ENCODE results near the gene DIO3. TPM values are rescaled to one million over a fixed set of nuclear protein-coding genes. Genes with fewer than 3 reads are reported as not detected.
A peak's percentile ranks its signal among the peaks of the same experiment; 100 is the strongest.

The DIO3 gene
- total and polyA plus RNA-seq, 2 of the 13 experiments (the other 11 are each of a cell fraction or from before 2014, with no cell fraction given), result not detected

DNA sequence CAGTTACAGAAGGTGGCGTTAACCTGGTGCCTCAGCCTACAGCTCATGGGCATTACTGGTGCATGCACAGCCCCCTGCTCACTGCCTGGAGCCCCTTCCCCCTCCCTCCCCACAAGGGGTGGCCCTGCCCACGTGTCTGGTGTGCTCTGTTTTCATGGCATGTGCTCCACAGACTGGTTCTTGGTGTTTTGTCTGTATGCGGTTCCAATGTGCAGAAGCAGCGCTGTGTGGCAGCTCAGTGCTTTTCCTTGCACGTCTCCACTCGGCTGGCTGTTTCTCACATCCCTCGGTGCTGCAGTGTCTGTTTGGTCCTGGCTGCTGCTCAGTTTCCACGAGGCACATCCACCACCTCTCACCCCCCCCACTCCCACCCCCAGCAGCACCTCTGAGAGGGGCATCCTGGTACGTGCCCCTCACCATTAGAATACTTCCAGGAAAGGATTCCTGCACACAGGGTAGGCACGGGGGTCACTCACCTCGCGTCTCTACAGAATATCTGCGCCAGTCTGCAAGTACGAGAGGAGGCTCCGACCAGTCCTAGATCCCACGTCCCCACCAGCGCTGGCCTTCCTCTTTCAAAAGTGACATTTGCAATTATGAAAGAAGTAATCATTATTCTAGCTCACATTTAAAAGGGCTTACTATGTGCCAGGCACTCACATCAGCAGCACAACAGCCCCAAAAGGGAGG lies 27.1 kb downstream of the DIO3 start:
- H3K27ac ChIP-seq (ENCODE audit: extremely low read length, insufficient read depth, low read length), result no peak overlapping the region
- H3K4me1 ChIP-seq (ENCODE audit: insufficient read depth, low read length), result peaks cover 31% of the 10 kb centered on the region
- CTCF ChIA-PET (ENCODE audit: low intra/inter-chr PET ratio, low total read pairs), result no interaction called here
- FAIRE-seq (no peak), DNase-seq (ENCODE audit: low spot score) (no peak), ATAC-seq (peak; percentile 16; the same call in 2 of the 3 replicates)
- peak overlapping the region; percentile 52 for H3K4me2 ChIP-seq (ENCODE audit: low read depth, low read length)
- intact Hi-C loops (cut with micrococcal nuclease; ENCODE audit: unreplicated experiment) (no loop called here), in situ Hi-C loops (cut with HindIII; ENCODE audit: extremely low pct_ligation_motif_present, low pct_unique_long_range_greater_than_20kb) (no loop called here)
- H3K27me3 ChIP-seq (ENCODE audit: control insufficient read depth in 1 of 2, insufficient read depth in 2 of 2, low read length in 2 of 2), result peaks cover 5 to 17% of the 10 kb centered on the region in 2 experiments; a peak in 4 of 5 replicates
- TF ChIP-seq MNT (IDR thresholded peaks at IDR 0.05) (peak; percentile 69; the same call in 1 of the 2 replicates), MAX (IDR thresholded peaks at IDR 0.05) (0 out of 2 replicates have a peak, but pooled peaks have one; percentile 28), BORCS8-MEF2B (CRISPR knock-in tag; IDR thresholded peaks at IDR 0.05) (no peak)
- H2AFZ ChIP-seq (ENCODE audit: low read length), result no peak overlapping the region
- H3K36me3 ChIP-seq (replicated peaks in 1 of 2; ENCODE audit: control insufficient read depth in 1 of 2, insufficient read depth in 2 of 2, low read length in 2 of 2), result no peaks in the 10 kb centered on the region
- H3K79me2 ChIP-seq (ENCODE audit: insufficient read depth, low read length), result no peaks in the 10 kb centered on the region
- H4K20me1 ChIP-seq (ENCODE audit: insufficient read depth, low read length), result no peaks in the 10 kb centered on the region
- peak overlapping the region in 1 of 3 experiments; percentile 24; a peak in 1 of 6 replicates for H3K4me3 ChIP-seq (replicated peaks in 1 of 3; ENCODE audit: insufficient read depth in 1 of 3, low read depth in 2 of 3, low read length in 3 of 3)
- H3K9ac ChIP-seq (ENCODE audit: insufficient read depth, low read depth, low read length), result no peak overlapping the region
- no peaks in the 10 kb centered on the region for H3K9me3 ChIP-seq (ENCODE audit: low read length)
- POLR2A ChIA-PET, result no interaction called here
- BruUV-seq (replicated peaks), result no TSS peak
- WGBS (ENCODE audit: low lambda C conversion rate), result 40% methylated on average over 13 of the region's 17 CpGs

DNA sequence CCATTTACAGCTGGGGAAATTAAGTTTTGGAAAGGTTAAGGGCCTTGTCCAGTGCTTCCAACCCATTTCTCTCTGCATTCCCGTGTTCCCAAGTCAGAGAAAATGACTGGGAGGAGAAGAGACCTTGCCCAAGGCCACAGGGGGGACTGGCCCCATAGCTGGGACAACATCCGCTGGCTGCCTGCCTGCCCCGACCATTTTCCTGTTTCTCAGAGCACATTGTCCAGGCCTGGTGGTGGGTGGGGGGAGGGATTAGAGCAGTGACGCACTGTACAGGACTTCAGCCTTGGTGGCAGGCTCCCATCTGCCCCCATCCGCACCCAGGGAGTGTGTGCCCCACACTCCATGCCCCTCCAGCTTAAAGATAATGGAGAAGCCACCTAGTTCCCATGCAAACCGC lies 27.7 kb downstream of the DIO3 start:
- ATAC-seq (peak; percentile 81), DNase-seq (ENCODE audit: low spot score) (peak; percentile 60), FAIRE-seq (peak; percentile 36)
- no peaks in the 10 kb centered on the region for H3K9me3 ChIP-seq (ENCODE audit: low read length)
- no TSS peak for BruUV-seq (replicated peaks)
- H3K9ac ChIP-seq (ENCODE audit: insufficient read depth, low read depth, low read length), result no peak overlapping the region
- H3K4me1 ChIP-seq (ENCODE audit: insufficient read depth, low read length), result peaks cover 31% of the 10 kb centered on the region
- POLR2A ChIA-PET, result no interaction called here
- no peaks in the 10 kb centered on the region for H4K20me1 ChIP-seq (ENCODE audit: insufficient read depth, low read length)
- H3K4me3 ChIP-seq (replicated peaks in 1 of 3; ENCODE audit: insufficient read depth in 1 of 3, low read depth in 2 of 3, low read length in 3 of 3), result peak overlapping the region in 1 of 3 experiments; percentile 24; a peak in 1 of 6 replicates
- no peaks in the 10 kb centered on the region for H3K79me2 ChIP-seq (ENCODE audit: insufficient read depth, low read length)
- peaks cover 5 to 13% of the 10 kb centered on the region in 2 experiments; a peak in 4 of 5 replicates for H3K27me3 ChIP-seq (ENCODE audit: control insufficient read depth in 1 of 2, insufficient read depth in 2 of 2, low read length in 2 of 2)
- in situ Hi-C loops (cut with HindIII; ENCODE audit: extremely low pct_ligation_motif_present, low pct_unique_long_range_greater_than_20kb), result no loop called here
- H2AFZ ChIP-seq (ENCODE audit: low read length), result no peak overlapping the region
- WGBS (ENCODE audit: low lambda C conversion rate), result 24% methylated on average over 3 of the region's 6 CpGs
- CTCF ChIA-PET (ENCODE audit: low intra/inter-chr PET ratio, low total read pairs), result no interaction called here
- intact Hi-C loops (cut with micrococcal nuclease; ENCODE audit: unreplicated experiment), result no loop called here
- H3K36me3 ChIP-seq (replicated peaks in 1 of 2; ENCODE audit: control insufficient read depth in 1 of 2, insufficient read depth in 2 of 2, low read length in 2 of 2), result no peaks in the 10 kb centered on the region
- no peak overlapping the region for H3K27ac ChIP-seq (ENCODE audit: extremely low read length, insufficient read depth, low read length)
- peak overlapping the region; percentile 52 for H3K4me2 ChIP-seq (ENCODE audit: low read depth, low read length)
- TF ChIP-seq, protein P1, sequence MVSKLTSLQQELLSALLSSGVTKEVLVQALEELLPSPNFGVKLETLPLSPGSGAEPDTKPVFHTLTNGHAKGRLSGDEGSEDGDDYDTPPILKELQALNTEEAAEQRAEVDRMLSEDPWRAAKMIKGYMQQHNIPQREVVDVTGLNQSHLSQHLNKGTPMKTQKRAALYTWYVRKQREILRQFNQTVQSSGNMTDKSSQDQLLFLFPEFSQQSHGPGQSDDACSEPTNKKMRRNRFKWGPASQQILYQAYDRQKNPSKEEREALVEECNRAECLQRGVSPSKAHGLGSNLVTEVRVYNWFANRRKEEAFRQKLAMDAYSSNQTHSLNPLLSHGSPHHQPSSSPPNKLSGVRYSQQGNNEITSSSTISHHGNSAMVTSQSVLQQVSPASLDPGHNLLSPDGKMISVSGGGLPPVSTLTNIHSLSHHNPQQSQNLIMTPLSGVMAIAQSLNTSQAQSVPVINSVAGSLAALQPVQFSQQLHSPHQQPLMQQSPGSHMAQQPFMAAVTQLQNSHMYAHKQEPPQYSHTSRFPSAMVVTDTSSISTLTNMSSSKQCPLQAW (CRISPR knock-in tag; IDR thresholded peaks at IDR 0.05), result peak; percentile 72
- TF ChIP-seq ZFY (CRISPR knock-in tag; IDR thresholded peaks at IDR 0.05) (peak; percentile 36; the same call in 1 of the 2 replicates), BATF2 (CRISPR knock-in tag; IDR thresholded peaks at IDR 0.05) (no peak), HNF4A (CRISPR knock-in tag; IDR thresholded peaks at IDR 0.05) (peak; percentile 43; the same call in 1 of the 2 replicates), RXRA (CRISPR knock-in tag; IDR thresholded peaks at IDR 0.05) (no peak), HDAC6 (IDR thresholded peaks at IDR 0.05; ENCODE audit: low read depth, low read length) (no peak), MAX (IDR thresholded peaks at IDR 0.05) (peak; percentile 36; the same call in 1 of the 2 replicates), FOXA1 (IDR thresholded peaks at IDR 0.05) (no peak), FOXA1 (CRISPR knock-in tag; IDR thresholded peaks at IDR 0.05) (0 out of 2 replicates have a peak, but pooled peaks have one; percentile 36), NCOA2 (CRISPR knock-in tag; IDR thresholded peaks at IDR 0.05) (peak; percentile 41; the same call in 1 of the 2 replicates)
